ENCODE data around the gene C1D.

Gene C1D

DNA sequence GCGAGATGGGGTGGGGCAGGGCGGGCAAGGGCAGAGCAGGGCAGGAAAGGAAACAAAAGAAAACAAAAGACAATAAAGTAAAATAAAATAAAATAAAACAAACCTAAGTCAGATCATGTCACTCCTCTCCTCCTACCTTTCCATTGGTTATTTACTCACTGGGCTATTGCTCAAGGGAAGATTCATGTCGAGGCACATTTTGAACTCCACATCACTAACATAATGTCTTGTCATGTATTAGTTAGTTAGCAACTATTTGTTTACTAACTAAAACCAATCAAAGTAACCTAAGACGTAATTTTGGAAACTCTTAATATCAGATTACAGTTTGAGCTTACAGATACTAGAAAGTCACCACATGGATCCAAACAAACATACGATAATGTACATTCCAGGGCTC lies 2.2 kb downstream of the C1D start:
- TF ChIP-seq, protein P1, sequence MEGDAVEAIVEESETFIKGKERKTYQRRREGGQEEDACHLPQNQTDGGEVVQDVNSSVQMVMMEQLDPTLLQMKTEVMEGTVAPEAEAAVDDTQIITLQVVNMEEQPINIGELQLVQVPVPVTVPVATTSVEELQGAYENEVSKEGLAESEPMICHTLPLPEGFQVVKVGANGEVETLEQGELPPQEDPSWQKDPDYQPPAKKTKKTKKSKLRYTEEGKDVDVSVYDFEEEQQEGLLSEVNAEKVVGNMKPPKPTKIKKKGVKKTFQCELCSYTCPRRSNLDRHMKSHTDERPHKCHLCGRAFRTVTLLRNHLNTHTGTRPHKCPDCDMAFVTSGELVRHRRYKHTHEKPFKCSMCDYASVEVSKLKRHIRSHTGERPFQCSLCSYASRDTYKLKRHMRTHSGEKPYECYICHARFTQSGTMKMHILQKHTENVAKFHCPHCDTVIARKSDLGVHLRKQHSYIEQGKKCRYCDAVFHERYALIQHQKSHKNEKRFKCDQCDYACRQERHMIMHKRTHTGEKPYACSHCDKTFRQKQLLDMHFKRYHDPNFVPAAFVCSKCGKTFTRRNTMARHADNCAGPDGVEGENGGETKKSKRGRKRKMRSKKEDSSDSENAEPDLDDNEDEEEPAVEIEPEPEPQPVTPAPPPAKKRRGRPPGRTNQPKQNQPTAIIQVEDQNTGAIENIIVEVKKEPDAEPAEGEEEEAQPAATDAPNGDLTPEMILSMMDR (IDR thresholded peaks at IDR 0.05; ENCODE audit: insufficient read depth, low read depth, low read length, missing control alignments): no peak
- no peak overlapping the region for H3K4me3 ChIP-seq (ENCODE audit: low read depth, low read length)
- no peak for DNase-seq (ENCODE audit: low read depth)

DNA sequence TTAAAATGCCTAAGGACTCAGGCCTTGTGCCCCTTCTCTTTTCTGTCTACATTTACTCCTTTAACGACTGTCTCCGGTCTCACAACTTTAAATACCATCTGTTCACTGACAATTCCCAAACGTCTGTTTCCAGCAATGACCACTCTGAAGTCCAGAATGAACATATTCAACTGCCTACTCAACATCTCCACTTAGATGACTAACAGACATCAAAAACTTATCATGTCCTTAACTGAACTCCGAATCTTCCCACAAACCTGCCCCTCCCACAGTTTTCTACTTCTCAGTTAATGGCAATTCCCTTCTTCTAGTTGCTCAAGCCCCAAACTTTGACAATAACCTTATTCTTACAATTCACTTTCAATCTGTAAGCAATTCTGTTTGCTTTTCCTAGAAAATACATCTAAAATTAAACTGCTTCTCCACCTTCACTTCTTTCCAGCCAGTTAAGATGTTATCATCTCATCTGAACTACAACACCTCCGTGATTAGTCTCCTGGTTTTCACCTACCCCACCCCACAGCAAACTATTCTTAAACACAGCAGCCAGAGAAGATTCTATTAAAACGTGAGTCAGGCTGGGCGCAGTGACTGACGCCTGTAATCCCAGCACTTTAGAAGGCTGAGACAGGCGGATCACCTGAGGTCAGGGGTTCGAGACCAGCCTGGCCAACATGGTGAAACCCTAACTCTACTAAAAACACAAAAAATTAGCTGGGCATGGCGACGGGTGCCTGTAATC lies 2.8 kb downstream of the C1D start:
- no peak overlapping the region for H3K4me3 ChIP-seq (ENCODE audit: low read depth, low read length)
- DNase-seq (ENCODE audit: low read depth): no peak
- TF ChIP-seq, protein P1 (IDR thresholded peaks at IDR 0.05; ENCODE audit: insufficient read depth, low read depth, low read length, missing control alignments): no peak

DNA sequence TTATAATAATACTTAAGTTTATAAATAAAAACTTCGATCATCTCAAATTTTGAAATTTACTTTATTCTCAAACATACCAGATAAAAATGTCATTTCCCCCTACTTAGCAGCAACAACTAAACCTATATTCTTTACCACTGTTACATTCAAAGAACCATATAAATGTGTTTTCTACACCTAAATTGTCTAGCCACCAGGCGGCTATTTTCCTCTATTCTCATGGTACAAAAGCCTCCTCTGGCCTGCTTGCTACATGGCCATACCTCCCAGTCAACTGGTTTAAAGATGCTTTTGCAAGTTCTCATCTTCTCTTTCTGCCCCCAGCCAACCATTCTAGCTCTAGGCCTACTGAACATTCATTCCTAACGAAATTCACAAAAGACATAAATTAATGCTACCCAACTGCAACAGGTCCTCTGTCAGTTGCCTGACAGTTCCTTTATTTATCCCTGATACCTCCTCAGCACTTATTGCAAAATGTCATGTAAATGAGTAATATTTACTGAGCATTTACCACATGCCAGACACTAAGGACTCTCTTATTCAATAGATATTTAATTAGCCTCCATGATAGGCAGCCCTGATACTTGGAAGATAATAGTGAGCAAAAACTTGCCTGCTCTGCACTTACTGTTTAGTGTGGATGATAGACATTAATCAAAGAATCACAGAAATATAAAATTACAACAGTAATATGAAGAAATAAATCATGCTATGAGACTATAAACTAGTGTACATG lies 5.0 kb downstream of the C1D start:
- TF ChIP-seq, protein P1 (IDR thresholded peaks at IDR 0.05; ENCODE audit: insufficient read depth, low read depth, low read length, missing control alignments): no peak
- no peak for DNase-seq (ENCODE audit: low read depth)
- no peak overlapping the region for H3K4me3 ChIP-seq (ENCODE audit: low read depth, low read length)

DNA sequence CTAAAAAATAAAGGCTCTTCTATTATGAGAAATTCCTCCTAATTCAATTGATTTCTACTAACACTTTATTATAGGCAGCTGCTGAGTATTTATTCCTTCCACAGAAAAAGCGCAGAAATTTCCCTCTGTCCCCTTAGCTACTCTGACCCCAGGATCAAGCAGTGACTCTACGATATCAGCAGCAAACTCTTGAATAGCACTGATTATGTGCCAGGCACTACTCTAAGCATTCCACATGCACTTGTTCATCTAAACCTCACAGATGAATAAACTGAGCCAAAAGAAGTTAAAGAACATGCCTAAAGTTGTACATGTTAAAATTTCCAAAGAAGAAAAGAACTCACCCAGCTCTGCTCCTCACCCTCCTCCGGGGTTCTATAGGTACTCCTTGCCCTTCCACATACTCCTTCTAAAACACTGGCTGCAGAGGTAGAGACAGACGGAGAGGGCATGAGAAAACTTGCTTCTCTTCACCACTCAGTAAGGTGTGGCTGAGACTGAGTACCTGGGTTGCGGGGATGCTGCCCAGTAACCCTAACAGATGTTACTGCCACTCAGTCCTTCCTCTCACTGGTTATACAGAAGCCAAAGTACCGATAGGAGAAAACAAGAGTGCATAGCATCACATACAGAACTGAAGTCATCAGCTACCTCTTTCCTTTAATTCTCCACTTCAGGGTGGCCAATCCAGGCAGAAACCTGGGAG lies 9.9 kb downstream of the C1D start:
- no peak for DNase-seq (ENCODE audit: low read depth)
- TF ChIP-seq, protein P1 (IDR thresholded peaks at IDR 0.05; ENCODE audit: insufficient read depth, low read depth, low read length, missing control alignments): no peak

DNA sequence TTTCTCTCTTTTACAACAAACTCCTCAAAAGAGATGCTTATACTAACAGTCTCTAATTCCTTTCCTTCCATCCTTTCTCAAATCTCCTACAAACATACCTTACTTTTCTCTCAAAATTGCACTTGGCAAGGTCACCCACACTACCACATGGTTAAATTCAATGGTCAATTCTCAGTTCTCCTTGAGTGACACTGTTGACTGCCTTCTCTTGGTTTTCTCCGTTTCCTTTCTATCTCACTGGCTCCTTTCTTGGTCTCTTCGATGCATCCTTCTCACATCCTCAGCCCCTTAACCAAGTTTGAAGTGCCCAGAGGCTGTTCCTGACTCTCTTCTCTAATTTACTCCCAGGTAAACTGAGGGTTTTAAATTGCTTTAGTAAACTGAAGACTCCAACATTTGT lies 12.5 kb downstream of the C1D start:
- no peak for DNase-seq (ENCODE audit: low read depth)
- H3K4me3 ChIP-seq (ENCODE audit: low read depth, low read length): no peak overlapping the region
- TF ChIP-seq, protein P1 (IDR thresholded peaks at IDR 0.05; ENCODE audit: insufficient read depth, low read depth, low read length, missing control alignments): no peak

More for the DNA sequence above, 9.9 kb downstream of the C1D start:
- no peak overlapping the region for H3K4me3 ChIP-seq (ENCODE audit: low read depth, low read length)

DNA sequence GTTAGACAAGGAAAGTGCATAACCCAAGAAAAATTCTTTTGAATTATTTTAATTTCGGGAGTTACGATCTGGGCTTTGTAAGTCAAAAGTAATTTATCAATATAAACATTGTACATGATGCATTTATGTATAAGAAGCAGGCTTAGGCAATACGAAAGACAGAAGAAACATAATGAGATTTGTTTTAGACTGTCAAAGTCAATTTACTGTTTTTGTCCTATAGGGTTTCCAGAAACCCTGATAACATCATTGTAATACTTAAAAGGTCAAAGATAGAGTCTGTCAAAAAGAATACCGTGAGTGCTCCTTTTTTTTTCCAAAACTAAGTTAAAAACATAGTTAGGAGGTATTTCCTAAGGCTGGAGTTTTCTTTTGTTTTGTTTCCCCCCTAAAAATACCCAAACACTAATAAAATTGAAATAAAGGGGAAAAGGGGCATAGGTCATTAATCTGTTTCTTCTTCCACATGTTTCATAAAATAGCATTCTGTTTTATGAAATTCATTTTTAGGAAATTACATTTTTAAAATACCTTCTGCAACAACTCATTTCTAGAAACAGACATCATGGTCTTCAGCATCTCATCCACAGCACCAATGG lies 16.1 kb downstream of the C1D start:
- H3K4me3 ChIP-seq (ENCODE audit: low read depth, low read length): no peak overlapping the region
- TF ChIP-seq, protein P1 (IDR thresholded peaks at IDR 0.05; ENCODE audit: insufficient read depth, low read depth, low read length, missing control alignments): no peak
- no peak for DNase-seq (ENCODE audit: low read depth)
